HG03159 (cell line): Measurements from ENCODE around the gene PEX11A.
A peak's percentile ranks its signal among the peaks of the same experiment; 100 is the strongest.
"Not testable (repeated sequence)": the region's sequence is repeated elsewhere in the genome, so short reads cannot be mapped to it uniquely, and the experiment has no call there.

ENCODE experiments used
- ATAC-seq: cut with Tn5 transposase; IDR thresholded peaks from one replicate; pipeline ENCODE4 v1.9.1; 2021; ENCODE audit warnings: mild to moderate bottlenecking, moderate library complexity; ENCODE audit not compliant: unreplicated experiment

PEX11A gene

GRCh38 chr15:89690276-89691218 is at the start of gene PEX11A, which contains the start of gene WDR93:
Gene PEX11A (minus strand): TSS chr15:89690754. CDS start chr15:89690632, 122 bp downstream.
Gene WDR93 (plus strand): TSS chr15:89690811. CDS start chr15:89701747, 10,936 bp downstream.
- peak; percentile 91 for ATAC-seq

- ATAC-seq: peak; percentile 70
Observed at GRCh38 chr15:89740137-89740536, 49.6 kb upstream of the PEX11A start.

GRCh38 chr15:89735773-89736172 is 45.2 kb upstream of the PEX11A start:
- no peak for ATAC-seq

- no peak for ATAC-seq
Observed at GRCh38 chr15:89732451-89733172, 42.1 kb upstream of the PEX11A start.

GRCh38 chr15:89731275-89731674 is 40.7 kb upstream of the PEX11A start:
- ATAC-seq: no peak

- no peak for ATAC-seq
Observed at GRCh38 chr15:89728254-89728653, 37.7 kb upstream of the PEX11A start.

- ATAC-seq: no peak
Observed at GRCh38 chr15:89725064-89725463, 34.5 kb upstream of the PEX11A start.

- no peak for ATAC-seq
Observed at GRCh38 chr15:89724621-89725020, 34.1 kb upstream of the PEX11A start.

GRCh38 chr15:89723031-89723430 is 32.5 kb upstream of the PEX11A start:
- ATAC-seq: no peak

GRCh38 chr15:89714775-89715174 is 24.2 kb upstream of the PEX11A start:
- ATAC-seq: no peak

- ATAC-seq: no peak
Observed at GRCh38 chr15:89707577-89707976, 17.0 kb upstream of the PEX11A start.

- ATAC-seq: no peak
Observed at GRCh38 chr15:89704411-89704810, 13.9 kb upstream of the PEX11A start.

- no peak for ATAC-seq
Observed at GRCh38 chr15:89695198-89695597, 4.6 kb upstream of the PEX11A start.

- no peak for ATAC-seq
Observed at GRCh38 chr15:89693696-89694095, 3.1 kb upstream of the PEX11A start.

- ATAC-seq: no peak
Observed at GRCh38 chr15:89693091-89693490, 2.5 kb upstream of the PEX11A start.

GRCh38 chr15:89689930-89690275 is 651 bp downstream of the PEX11A start:
- ATAC-seq: not testable (repeated sequence)

- ATAC-seq: no peak
Observed at GRCh38 chr15:89686522-89686921, 4.0 kb downstream of the PEX11A start.

GRCh38 chr15:89685995-89686394 is 4.6 kb downstream of the PEX11A start:
- ATAC-seq: no peak

- ATAC-seq: no peak
Observed at GRCh38 chr15:89681146-89681545, 9.4 kb downstream of the PEX11A start.

GRCh38 chr15:89680282-89680873 is 10.2 kb downstream of the PEX11A start:
- no peak for ATAC-seq

- no peak for ATAC-seq
Observed at GRCh38 chr15:89679212-89679611, 11.3 kb downstream of the PEX11A start, which contains the start of gene PLIN1. Gene PLIN1 (minus strand): TSS chr15:89679367. CDS start chr15:89677489, 1,878 bp downstream.
